ENCODE results near the gene UCP2.

The UCP2 gene

GRCh38 chr11:73982595-73982989 lies at the start of gene UCP2:
UCP2 (minus strand) TSS chr11:73982843; CDS start chr11:73978378, 4,465 bp downstream.
- DNase-seq = peak; percentile 94

GRCh38 chr11:74030723-74031676 lies 48.4 kb upstream of the UCP2 start:
- no peak for DNase-seq

GRCh38 chr11:74025467-74026166 lies 43.0 kb upstream of the UCP2 start:
- peak; percentile 54 for DNase-seq

GRCh38 chr11:74024261-74025029 lies 41.8 kb upstream of the UCP2 start:
- peak; percentile 86 for DNase-seq

- no peak for DNase-seq
These were observed 40.6 kb upstream of the UCP2 start for GRCh38 chr11:74023276-74023675.

- DNase-seq = no peak
These were observed 39.9 kb upstream of the UCP2 start for GRCh38 chr11:74022546-74022945.

GRCh38 chr11:74021998-74022397 lies 39.4 kb upstream of the UCP2 start:
- DNase-seq = no peak

GRCh38 chr11:74020539-74020938 lies 37.9 kb upstream of the UCP2 start:
- DNase-seq = peak; percentile 54

- peak; percentile 82 for DNase-seq
These were observed 37.2 kb upstream of the UCP2 start for GRCh38 chr11:74019860-74020259.

- peak; percentile 68 for DNase-seq
These were observed 36.6 kb upstream of the UCP2 start for GRCh38 chr11:74019104-74019738.

GRCh38 chr11:74018331-74019005 lies 35.8 kb upstream of the UCP2 start:
- DNase-seq = peak; percentile 56

GRCh38 chr11:74017631-74018030 lies 35.0 kb upstream of the UCP2 start:
- DNase-seq = peak; percentile 48

- peak; percentile 49 for DNase-seq
These were observed 33.5 kb upstream of the UCP2 start for GRCh38 chr11:74015919-74016684.

- peak; percentile 50 for DNase-seq
These were observed 32.2 kb upstream of the UCP2 start for GRCh38 chr11:74014880-74015279.

- peak; percentile 50 for DNase-seq
These were observed 30.5 kb upstream of the UCP2 start for GRCh38 chr11:74013141-74013540.

- DNase-seq = peak; percentile 52
These were observed 29.6 kb upstream of the UCP2 start for GRCh38 chr11:74012074-74012809.

- peak; percentile 77 for DNase-seq
These were observed 28.9 kb upstream of the UCP2 start for GRCh38 chr11:74011360-74012073.

- peak; percentile 64 for DNase-seq
These were observed 28.0 kb upstream of the UCP2 start for GRCh38 chr11:74010306-74011300.
